GM21825 (cell line): Measurements from ENCODE around the gene OLFM1.

Source experiments
- ATAC-seq: cut with Tn5 transposase; IDR thresholded peaks from one replicate; pipeline ENCODE4 v1.9.1; 2021; ENCODE audit warnings: mild to moderate bottlenecking, moderate library complexity; ENCODE audit not compliant: unreplicated experiment

OLFM1 gene

DNA sequence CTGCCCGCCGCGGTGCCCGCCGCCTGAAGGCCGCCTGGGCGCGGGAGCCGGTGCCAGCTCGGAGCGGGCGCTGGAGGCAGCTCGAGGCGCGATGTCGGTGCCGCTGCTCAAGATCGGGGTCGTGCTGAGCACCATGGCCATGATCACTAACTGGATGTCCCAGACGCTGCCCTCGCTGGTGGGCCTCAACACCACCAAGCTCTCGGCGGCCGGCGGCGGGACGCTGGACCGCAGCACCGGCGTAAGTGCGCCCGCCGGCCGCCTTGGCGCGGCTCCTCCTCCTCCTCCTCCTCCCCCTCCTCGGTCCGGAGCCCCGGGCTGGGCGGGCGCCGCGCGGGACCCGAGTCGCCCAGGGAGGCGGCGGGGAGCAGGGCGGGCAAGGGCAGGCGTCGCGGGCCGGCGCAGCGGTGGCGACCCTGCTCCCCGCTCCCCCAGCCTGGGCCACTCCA, 455 bp downstream of the OLFM1 start:
- no peak for ATAC-seq

DNA sequence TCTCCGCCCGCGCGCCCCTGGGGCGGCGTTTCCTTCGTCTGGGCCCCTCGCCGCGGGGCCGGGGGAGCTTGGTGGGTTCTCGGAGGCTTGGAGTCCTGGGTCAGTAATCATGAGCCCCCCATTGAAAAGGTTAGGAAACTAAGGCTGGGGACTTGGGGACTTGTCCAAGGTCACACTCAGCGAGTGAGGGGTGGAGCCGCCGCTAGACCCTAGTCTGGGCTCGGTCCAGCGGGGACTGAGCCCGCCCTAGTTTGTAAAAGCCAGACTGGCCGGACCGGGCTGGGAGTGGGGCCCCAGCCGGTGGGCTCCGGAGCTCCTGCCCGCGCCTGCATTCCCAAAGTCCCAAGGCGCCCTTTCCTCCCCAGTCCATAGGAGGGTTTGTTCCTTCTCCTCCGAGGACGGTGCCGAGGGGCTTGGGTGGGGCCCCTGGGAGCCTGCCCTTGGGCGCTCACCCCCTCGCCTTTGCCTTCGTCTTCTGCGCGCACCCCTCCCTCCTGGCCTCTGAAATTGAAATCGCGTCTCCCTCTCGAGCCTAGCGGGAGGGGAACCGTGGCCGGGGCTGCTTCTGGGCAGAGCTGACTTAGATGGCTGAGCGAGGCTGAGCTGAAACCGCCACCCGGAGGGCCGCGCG, 995 bp downstream of the OLFM1 start:
- no peak for ATAC-seq

DNA sequence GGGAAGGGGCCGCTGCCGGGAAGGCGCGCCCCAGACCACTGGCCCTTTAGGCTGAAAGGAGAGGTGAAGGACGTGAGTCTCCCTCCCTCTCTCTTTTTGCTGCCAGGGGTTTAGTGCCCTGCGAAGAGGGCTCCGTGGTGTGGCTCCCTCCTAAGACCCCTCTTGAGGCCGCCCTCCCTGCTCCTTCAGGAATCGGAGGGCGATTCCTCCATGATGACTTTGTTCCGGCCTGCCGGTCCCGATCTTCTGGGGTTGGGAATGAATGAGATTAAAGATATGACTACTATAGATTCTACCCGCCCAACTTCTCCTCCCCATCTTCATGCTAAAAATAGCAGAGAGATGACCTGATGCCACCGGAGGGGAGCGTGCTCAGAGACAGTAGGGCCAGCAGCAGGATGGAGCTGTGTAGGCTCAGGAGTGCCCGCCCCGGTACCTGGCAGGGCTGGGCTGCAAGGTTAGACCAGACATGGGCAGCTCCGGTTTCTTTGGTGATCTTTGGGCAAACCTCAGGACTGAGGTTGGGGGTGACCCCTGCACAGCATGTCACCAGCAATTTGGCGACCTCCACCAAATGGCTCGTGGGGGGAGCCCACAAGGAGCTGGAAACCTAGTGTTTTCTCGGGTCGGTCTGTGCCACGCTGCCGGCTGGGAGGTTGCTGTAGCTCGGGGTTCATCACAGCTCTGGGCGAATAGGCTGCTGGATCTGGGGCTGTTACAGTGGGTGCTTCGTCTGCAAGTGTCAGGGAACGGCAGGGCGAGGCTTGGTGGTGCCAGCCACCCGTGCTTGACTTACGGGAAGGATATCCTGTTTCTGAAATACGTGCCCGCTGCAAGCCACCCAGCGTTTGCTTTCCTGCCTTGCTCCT, 1.7 kb downstream of the OLFM1 start:
- no peak for ATAC-seq

DNA sequence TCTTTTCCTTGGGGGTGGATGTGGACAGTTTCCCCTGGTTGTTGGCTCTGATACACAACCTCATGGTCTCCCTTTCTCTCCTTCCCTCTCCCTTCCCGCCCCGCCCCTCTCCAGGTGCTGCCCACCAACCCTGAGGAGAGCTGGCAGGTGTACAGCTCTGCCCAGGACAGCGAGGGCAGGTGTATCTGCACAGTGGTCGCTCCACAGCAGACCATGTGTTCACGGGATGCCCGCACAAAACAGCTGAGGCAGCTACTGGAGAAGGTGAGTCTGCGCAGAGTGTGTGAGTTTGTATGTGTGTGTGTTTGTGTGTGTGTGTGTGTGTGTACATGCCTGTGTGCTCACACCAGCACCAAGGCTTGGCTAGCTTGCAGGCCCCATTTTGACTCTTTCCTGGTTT, 2.6 kb downstream of the OLFM1 start:
- ATAC-seq, result no peak

DNA sequence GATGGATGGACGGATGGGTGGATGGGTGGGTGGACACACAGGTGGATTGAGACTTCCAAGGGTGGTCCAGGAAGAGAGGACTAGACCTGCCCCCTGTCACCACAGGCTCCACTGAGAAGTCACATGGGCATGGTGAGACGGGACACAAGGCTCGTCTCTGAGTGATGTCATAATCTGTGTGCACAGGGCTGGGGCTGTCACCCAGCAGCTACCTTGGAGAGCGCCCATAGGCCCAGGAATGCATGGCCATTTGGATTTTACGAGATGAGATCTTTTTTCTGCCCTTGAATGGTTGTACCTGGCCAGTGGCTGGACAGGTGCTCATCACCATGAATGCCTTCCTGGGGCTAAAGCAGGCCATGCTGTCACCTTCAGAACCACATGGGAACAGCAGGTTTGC, 3.1 kb downstream of the OLFM1 start:
- no peak for ATAC-seq

DNA sequence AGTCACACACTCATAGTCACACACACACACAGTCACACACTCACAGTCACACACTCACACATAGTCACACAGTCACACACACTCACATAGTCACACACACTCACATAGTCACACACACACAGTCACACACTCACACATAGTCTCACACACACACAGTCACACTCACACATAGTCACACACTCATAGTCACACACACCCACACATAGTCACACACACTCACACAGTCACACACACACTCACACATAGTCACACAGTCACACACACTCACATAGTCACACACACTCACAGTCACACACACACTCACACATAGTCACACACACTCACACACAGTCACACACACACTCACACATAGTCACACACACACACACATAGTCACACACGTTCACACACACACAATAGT, 4.1 kb downstream of the OLFM1 start:
- ATAC-seq, result no peak

DNA sequence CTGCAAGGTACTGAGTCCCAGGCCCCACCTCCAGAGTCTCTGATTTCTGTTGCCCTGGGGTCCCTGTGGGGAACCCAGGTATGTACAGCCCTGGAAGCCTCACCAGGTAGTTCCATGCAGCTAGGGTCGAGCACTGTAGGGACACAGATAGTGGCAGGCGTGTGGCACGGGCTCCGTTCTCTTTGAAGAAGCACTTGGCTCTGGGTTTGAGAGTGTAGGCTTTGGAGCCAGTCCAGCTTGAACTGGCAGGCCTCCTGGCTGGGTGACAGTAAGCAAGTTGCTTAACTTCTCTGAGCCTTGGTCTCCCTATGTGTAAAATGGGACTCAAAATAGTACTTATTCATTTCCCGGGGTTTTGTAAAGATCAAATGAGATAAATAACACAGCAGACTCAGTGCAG, 5.6 kb downstream of the OLFM1 start:
- no peak for ATAC-seq

DNA sequence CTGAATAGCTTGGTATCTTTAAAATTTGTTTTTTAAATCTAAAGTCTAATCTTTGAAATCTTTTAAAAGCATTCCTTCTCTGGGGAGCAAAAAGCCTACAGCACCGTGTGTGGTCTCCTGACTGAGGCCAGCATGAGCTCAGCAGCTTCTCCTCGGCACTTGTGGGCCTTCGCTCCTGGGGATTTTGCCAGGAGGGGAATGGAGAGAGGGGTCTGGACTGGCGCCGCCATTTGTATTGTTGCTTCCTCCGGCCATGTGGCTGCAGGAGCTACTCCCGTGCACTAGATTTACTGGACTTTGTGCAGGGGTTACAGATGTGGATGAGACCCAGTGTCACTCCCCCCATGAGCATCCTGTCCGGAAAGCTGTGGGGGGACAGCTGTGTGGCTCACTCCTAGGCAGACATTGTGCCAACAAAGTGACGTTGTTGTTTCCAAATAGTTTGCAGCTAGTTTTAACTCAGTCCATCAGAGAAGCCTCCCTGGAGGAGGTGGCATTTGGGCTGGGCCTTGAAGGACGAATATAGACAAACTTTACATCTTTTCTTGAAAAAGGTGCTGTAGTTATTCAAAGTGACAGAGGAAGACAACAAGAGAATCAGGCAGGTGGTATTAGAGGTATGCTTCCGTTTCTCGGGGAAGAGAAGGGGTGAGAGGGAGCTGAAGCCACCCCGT, 6.6 kb downstream of the OLFM1 start:
- no peak for ATAC-seq

DNA sequence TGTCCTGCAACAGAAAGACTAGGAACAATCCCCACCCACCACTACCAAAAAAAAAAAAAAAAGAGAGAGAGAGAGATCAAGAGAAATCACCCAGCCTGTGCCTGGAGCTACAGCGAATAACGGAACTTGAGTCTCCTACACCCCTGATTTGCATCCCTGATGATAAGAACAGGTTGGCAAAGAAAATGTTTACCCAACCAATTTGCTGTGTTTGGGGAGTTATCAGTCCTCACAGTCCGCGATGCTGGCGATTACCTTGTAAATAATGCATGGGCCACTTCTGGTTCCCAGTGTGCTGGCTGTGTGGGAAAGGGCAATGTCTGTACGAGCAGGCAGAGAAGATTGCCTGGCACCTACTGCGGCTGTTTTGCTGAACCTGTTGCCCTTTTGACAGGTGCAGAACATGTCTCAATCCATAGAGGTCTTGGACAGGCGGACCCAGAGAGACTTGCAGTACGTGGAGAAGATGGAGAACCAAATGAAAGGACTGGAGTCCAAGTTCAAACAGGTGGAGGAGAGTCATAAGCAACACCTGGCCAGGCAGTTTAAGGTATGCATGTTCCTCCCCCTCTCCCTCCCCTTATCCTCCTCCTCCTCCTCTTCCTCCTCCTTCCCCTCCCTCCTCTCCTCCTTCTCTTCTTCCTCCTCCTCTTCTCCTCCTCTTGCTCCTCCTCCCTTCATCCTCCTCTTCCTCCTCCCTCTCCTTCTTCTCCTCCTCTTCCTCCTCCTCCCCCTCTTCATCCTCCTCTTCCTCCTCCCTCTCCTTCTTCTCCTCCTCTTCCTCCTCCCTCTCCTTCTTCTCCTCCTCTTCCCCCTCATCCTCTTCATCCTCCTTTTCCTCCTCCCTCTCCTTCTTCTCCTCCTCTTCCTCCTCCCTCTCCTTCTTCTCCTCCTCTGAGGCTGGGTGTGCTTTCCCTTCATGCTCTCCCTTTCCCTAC, 8.3 kb downstream of the OLFM1 start:
- no peak for ATAC-seq

DNA sequence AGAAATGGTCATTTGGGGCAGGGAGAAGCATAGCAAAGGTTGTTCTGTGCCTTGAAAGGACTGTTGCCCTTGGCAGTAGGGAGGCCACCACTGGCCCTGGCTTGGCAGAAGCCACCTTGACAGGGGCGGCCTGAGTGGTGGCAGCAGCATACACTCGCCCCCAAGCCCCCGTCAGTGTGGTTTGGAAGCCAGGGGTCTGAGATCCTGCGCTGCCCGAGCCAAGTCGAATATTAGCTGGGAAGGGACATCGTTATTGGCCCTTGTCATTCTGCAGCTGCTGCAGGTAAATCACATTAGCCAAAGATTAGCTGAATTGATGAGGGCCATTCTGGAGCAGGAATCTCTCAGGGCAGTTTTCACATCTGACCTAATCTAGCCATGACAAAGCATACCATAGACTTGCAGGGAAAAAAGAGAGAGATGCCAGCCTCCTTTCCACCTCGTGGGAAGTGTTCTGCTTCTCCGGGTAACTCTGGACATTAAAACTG, 9.0 kb downstream of the OLFM1 start:
- no peak for ATAC-seq

DNA sequence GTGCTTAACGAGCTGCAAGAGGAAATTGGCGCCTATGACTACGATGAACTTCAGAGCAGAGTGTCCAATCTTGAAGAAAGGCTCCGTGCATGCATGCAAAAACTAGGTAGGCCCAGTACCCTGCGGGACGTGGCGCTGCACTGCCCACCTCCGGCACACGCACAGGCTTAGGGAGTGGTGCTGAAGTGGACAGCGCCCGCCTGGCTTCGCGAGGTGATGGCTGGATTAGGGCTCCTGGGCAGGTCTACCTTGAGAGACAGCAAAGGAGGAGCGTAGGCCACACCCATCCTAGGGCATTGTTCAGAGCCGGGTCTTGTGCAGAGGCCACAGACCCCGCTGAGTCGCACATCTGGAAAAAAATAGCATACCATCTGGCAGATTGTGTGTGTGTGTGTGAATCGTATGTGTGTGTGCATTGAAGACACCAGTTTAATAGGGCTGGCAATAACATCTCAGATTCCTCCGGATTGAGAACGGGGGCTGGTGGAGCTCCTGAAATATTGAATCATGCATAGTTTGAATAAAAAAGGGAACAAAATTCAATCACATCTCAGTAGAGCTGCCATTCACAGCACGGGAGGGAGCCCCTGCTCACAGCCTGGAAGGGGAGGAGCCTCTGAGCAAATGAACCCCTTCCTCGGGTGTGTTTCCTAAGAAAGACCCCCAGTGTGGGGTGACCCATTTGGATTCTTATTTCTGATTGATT, 11.1 kb downstream of the OLFM1 start:
- ATAC-seq, result no peak

DNA sequence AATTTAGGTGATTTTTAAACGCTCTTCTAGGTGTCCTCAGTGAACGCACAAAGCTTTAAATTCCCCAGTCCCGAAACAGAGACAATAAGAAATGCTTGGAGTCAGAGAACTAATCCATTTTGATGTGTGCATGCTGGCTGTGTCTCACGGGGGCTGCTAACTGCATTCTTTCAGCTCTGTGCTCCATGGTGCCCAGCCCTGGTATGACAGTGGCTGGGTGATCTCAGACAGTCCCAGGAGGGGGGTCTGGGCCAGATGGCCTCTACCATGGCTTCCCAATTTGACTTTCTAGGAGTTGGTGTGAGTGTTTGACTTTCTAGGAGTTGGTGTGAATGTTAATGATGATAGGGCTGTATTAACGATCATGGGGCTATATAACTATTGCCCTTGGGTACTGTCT, 12.1 kb downstream of the OLFM1 start:
- no peak for ATAC-seq

DNA sequence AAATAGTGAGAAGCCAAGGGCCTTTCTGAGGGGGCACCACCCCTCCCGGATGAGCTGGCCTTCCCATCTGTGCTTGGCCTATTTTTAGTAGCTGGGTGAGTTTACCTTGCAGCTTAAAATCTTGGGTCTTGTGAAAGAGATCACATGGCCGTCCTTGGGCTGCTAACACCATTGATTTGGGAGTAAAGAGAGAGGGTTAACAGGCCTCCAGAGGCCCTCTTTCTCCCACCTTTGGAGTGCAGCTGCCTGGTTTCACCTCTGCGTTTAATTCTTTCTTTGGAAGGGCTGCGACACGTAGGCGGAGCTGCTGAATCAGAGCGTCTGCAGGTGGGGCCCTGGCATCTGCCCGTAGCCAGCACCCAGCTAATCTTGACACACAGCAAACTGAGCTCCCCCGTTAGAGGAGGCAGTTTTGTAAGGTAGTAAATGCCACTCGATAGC, 12.8 kb downstream of the OLFM1 start:
- no peak for ATAC-seq

DNA sequence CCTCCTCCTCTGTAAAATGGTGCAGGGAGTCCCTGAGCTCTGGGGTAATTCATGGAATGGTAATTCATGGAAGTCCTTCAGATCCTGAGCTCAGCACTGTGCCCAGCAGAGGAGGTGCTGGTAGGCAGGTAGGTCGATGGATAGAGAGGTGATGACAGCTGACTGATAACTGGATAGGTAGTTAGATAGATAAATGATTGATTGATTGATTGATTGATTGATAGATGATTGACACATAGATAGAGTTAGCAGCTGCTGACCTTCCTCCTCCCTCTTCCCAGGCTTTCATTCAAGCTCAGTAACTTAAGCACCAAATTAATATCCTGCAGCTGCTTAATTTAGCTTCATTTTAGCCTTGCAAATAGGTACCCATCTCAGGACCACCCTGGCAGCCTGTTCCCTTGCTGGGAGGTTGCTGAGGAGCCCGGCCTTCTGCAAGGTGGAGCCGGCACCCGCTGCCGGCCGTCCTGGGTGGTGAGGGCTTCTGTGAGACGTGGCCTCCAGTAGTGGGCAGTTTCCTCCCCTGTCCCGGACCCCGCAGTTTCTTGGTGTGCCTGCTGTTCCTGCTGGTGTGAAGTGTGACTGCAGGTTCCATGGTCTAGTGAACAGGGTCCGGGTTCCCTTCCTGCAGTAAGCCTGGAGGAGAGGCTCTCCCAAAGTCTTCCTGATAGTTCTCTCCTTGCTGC, 13.4 kb downstream of the OLFM1 start:
- no peak for ATAC-seq

DNA sequence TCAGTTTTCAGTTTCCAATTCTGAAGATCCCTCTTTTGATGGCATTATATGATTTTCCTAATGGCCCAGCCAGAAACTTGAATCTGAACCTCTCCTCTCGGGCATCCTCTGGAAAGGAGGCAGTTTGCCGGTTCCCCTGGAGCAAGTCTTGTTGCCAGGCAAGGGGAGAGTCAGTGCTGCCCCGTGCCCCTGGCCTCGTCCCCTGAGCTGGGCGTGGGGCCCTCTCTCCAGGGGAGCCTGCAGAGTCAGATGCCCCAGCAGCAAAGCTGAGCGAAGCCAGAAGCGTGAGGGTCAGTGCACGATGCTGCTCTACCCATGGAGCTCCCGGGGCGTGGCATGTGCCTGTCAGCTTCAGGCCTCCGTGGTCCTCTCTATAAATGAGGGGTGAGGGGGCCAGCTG, 14.0 kb downstream of the OLFM1 start:
- ATAC-seq, result no peak

DNA sequence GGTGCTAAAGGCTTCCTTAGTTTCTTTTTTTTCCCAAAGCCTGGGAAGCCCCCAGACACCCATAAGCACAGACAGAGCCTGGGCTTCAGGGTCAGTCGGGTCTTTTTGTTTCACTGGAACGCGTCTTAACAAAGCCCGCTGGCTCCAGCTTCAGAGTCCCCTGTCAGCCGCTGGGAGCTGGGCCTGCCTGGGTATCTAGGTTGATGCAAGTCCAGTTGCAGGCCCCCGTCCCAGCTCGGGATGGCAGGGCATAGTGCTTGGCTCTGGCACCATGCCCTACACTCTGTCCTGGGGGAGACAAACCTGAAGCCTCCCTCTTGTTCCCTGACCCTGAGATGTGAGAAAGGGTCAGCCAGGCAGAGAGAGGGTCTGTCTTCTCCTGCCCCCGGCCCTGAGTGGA, 14.5 kb downstream of the OLFM1 start:
- ATAC-seq, result no peak

DNA sequence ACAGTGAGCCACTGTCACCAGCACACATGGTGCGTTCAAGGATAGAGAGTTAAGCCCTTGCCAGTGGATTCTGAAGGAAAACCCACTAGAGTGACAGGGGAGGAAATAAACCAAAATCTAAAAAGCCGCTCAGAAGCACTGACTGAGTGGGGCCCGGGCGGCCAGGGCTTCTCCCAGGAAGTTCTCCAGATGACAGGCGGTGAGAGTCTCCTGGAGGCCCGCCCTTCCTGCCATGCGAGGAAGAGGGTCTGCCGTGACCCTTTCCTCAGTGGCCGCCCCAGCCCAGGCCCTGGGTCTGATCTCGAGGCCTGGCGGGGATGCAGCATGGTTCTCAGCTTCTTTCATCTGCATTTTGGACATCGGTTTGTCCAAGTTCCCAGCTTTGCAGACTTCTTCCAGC, 14.9 kb downstream of the OLFM1 start:
- ATAC-seq, result no peak

DNA sequence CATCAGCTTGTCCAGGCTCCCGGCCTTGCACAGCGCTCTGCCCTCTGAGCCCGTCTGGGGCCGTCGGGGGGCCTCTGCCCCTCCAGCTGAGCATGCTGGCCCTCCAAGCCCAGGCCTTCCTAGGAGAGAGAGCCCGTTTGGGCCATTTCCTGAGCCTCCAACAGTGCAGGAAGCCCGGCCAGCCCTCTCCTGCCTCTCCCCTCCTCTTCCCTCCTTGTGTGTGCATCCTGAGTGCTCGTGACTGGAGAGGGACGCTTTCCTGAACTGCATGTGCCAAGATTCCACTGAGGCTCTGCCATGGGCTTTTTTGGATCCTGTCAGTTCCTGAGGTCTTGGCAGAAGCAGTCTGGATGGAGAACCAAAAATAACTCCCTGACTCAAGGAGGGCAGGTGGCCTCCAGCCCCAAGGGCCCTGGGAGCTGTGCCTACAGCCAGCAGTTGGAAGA, 15.6 kb downstream of the OLFM1 start:
- ATAC-seq, result no peak

DNA sequence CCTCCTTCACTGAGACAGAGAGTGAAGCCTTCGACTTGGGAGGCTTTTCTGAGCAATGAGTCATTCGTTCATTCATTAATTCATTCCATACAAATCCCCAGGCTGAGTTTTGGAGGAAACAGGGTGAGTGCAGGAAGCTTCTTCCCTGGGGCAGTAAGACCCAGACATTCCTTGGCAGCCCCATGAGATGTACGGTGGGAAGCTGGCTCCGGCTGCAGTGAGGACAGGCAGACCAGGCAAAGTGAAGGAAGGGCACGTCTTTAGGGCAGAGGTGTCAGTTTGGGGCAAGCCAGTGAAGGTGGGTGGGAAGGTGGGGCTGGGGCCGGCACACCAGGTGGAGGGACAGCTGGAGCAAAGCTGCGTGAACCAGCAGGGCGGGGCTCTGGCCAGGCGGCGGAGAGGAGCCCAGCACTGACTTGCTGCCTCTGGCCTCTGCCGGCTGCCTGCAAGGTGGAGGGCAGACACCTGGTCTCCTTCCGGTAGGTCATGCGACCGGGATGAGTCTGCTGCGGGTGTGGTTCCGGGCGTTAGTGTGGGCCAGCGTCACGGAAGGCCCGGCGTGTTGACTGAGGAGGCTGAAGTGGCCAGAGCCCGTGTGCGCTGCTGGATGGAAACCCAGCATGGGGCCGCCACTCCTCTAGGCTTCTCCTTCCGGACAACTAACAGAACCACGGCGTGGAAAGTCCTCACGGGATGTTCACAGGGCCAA, 16.6 kb downstream of the OLFM1 start:
- no peak for ATAC-seq
